Heart left ventricle (tissue), 16 donors: ENCODE results near the gene CLDND1. TPM values are rescaled to one million over a fixed set of nuclear protein-coding genes. Genes with fewer than 3 reads are reported as not detected.

Experiments used
- ATAC-seq, 4 donors: fragments of 200-7000 bp; cut with Tn5 transposase; one replicate each; pipeline ENCODE4 v1.9.1; 2020 to 2022; ENCODE audit warnings: moderate library complexity in 4 of 4, mild to moderate bottlenecking in 3 of 4, moderate number of reproducible peaks in 1 of 4
- DNase-seq, 5 donors: peaks; one replicate each; pipeline ENCODE4 v3.0.0-alpha.2; 2020
- H3K27ac ChIP-seq, 12 donors: fragments of 200-600 bp; sonication (generic) in 4 of 12; one replicate each; pipeline versions ENCODE4 v1.5.0 to v1.8.0; 2016 to 2022; ENCODE audit warnings: mild to moderate bottlenecking in 2 of 12
- H3K27me3 ChIP-seq, 9 donors: fragments of 200-600 bp; sonication (generic) in 2 of 9; one replicate each; pipeline versions ENCODE4 v1.5.1 to v1.8.0; 2016 to 2022; ENCODE audit warnings: mild to moderate bottlenecking in 3 of 9
- H3K36me3 ChIP-seq, 9 donors: fragments of 200-600 bp; sonication (generic) in 2 of 9; one replicate each; pipeline versions ENCODE4 v1.5.0 to v1.8.0; 2018 to 2022; ENCODE audit warnings: mild to moderate bottlenecking in 2 of 9
- H3K4me1 ChIP-seq, 12 donors: fragments of 200-600 bp; sonication (generic) in 4 of 12; one replicate each; pipeline versions ENCODE4 v1.5.0 to v1.8.0; 2016 to 2022; ENCODE audit warnings: mild to moderate bottlenecking in 3 of 12
- H3K4me3 ChIP-seq, 12 donors: fragments of 200-600 bp; sonication (generic) in 4 of 12; one replicate each; pipeline versions ENCODE4 v1.5.0 to v1.8.0; 2017 to 2022; ENCODE audit warnings: mild to moderate bottlenecking in 9 of 12, moderate library complexity in 4 of 12
- H3K9me3 ChIP-seq, 12 donors: fragments of 200-600 bp; sonication (generic) in 4 of 12; one replicate each; pipeline versions ENCODE4 v1.5.0 to v1.8.0; 2016 to 2022; ENCODE audit warnings: mild to moderate bottlenecking in 1 of 12
- CTCF ChIP-seq, 12 donors: fragments of 200-600 bp; sonication (generic) in 4 of 12; IDR thresholded peaks; one replicate each; pipeline versions ENCODE4 v1.5.0 to v1.8.0; 2018 to 2022; ENCODE audit warnings: antibody characterized with exemption in 12 of 12, mild to moderate bottlenecking in 5 of 12
- POLR2A ChIP-seq, 2 donors: fragments of 450-650 bp; IDR thresholded peaks; one replicate each; pipeline ENCODE4 v1.6.1; 2017; ENCODE audit warnings: antibody characterized with exemption in 2 of 2, mild to moderate bottlenecking in 2 of 2, moderate library complexity in 2 of 2
- WGBS, 4 donors: extraction: QIAGEN DNeasy Blood & Tissue Kit in 2 of 4; methylation state at CpG; one replicate each; pipeline versions ENCODE4 v1.1.5 to v1.1.7; 2013 to 2018; 5-methylcytosine and 5-hydroxymethylcytosine counted together
- intact Hi-C, 10 donors: fragments of 100-400 bp; cut with DNase I; formaldehyde crosslinking; loops; one replicate each; pipeline versions ENCODE4 v1.11.1 to v1.14.2; 2022
- polyA plus RNA-seq, 2 donors: library from polyadenylated mRNA; stranded (reverse); fragments of 200-250 nt; gene quantifications; one replicate each; pipeline ENCODE4 v1.2.3, GENCODE V29; 2013
- total RNA-seq, 9 donors: library from RNA; depleted of rRNA in 2 of 9; stranded (reverse); fragments of >200 nt in 2 of 9; fragmentation: NEBNext Ultra II Directional in 3 of 9; extraction: Animal tissue kit (Norgen Biotek cat#: 25700) in 3 of 9; gene quantifications; one replicate each; pipeline versions ENCODE4 v1.1.0 to v1.2.4, GENCODE V29; 2016 to 2023
- donor health status: ischemic (EF 13 %, LVEDD 7.1; RV severe dilation, severe dysfunction).
- donor health status: healthy with polysubstance abuse.
- donor health status: DM: no; HTN: yes; CAD: no.
- donor health status: DM: no; HTN: no; CAD: no.
- donor health status: ischemic (EF 25% LVEDD 6.9; RV normal size, moderate dysfunction).
- donor health status: ischemic (EF 25% LVEDD 5.7; RV mildly dilated, moderate dysfunction).
- donor health status: healthy.
- donor health status: DM: yes; HTN: yes; CAD: no.
- donor health status: ischemic (EF 35%, LVEDD 5.7; RV mildly dilated, moderate dysfunction).
- donor health status: nonischemic (EF 11% LVEDD 7.7; RV severe dilation, severe dysfunction).
- donor health status: DM: yes; HTN: yes; CAD: no.
- donor health status: PGD.
- donor health status: ischemic (EF 29% LVEDD 5.4; RV normal size, mild dysfunction).
- donor health status: nonischemic (EF 23%, LVEDD 6.1; RV moderate dilation, normal function).

CLDND1 gene
- total and polyA plus RNA-seq, 11 donors, result 55.0 to 155 (median 77.0) TPM

- Histone ChIP-seq H3K27ac (no peak overlapping the region), H3K4me1 (no peaks in the 10 kb centered on the region), H3K9me3 (no peaks in the 10 kb centered on the region), H3K4me3 (no peak overlapping the region), H3K36me3 (peaks cover 0 to 7% (median 0%) of the 10 kb centered on the region in 9 donors), H3K27me3 (no peaks in the 10 kb centered on the region)
- DNase-seq (no peak), ATAC-seq (no peak)
- no peak for TF ChIP-seq POLR2A (IDR thresholded peaks at IDR 0.05)
- TF ChIP-seq CTCF (IDR thresholded peaks at IDR 0.05), result no peak
- WGBS, 4 donors, result 89 to 95% (median 92%) methylated on average over 5 of the region's 5 CpGs
- intact Hi-C loops, result no loop called here
Measured at GRCh38 chr3:98501863-98502576, 20.7 kb downstream of the CLDND1 start.

- intact Hi-C loops, result no loop called here
- Histone ChIP-seq H3K9me3 (no peaks in the 10 kb centered on the region), H3K27ac (no peak overlapping the region), H3K4me3 (no peak overlapping the region), H3K27me3 (no peaks in the 10 kb centered on the region), H3K36me3 (peaks cover 0 to 7% (median 0%) of the 10 kb centered on the region in 9 donors), H3K4me1 (no peaks in the 10 kb centered on the region)
- no peak for DNase-seq
- TF ChIP-seq CTCF (IDR thresholded peaks at IDR 0.05) (no peak), POLR2A (IDR thresholded peaks at IDR 0.05) (no peak)
- ATAC-seq, result no peak
- 66 to 76% (median 70%) methylated on average over 4 of the region's 4 CpGs for WGBS, 4 donors
Measured at GRCh38 chr3:98501270-98501669, 21.4 kb downstream of the CLDND1 start.

DNA sequence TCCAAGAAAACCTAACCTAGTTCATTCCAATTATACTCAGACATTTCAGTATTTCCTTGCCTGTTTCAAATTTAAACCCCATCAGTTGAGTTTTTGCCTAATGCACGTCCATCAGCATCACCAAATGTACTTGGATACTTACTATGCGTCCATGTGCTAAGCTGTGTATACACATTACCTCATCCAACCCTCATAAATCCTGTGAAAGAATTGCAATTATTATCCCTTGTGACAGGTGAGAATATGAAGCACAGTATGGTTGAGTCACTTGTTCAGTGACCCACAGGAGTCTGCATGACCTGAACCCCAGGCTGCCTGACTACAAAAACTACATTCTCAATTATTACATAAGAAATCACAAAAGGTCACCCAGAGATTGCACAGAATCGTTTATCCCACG is 22.7 kb downstream of the CLDND1 start:
- H3K36me3 ChIP-seq, result peaks cover 0 to 7% (median 0%) of the 10 kb centered on the region in 9 donors
- H3K4me3 ChIP-seq, result no peak overlapping the region
- TF ChIP-seq POLR2A (IDR thresholded peaks at IDR 0.05) (no peak), CTCF (IDR thresholded peaks at IDR 0.05) (no peak)
- ATAC-seq (no peak), DNase-seq (no peak)
- no peaks in the 10 kb centered on the region for H3K9me3 ChIP-seq
- intact Hi-C loops, result no loop called here
- no peaks in the 10 kb centered on the region for H3K4me1 ChIP-seq
- no peak overlapping the region for H3K27ac ChIP-seq
- H3K27me3 ChIP-seq, result no peaks in the 10 kb centered on the region
- WGBS, 4 donors, result 88 to 94% (median 91%) methylated on average over 4 of the region's 4 CpGs

- no peak for ATAC-seq
- no peaks in the 10 kb centered on the region for H3K4me1 ChIP-seq
- intact Hi-C loops, result no loop called here
- no peaks in the 10 kb centered on the region for H3K36me3 ChIP-seq
- no peaks in the 10 kb centered on the region for H3K9me3 ChIP-seq
- H3K4me3 ChIP-seq, result no peak within 1 kb of the TSS
- H3K27me3 ChIP-seq, result no peaks in the 10 kb centered on the region
- WGBS, 4 donors, result 75 to 93% (median 85%) methylated on average over 2 of the region's 2 CpGs
- H3K27ac ChIP-seq, result no peak within 1 kb of the TSS
- TF ChIP-seq CTCF (IDR thresholded peaks at IDR 0.05) (no peak), POLR2A (IDR thresholded peaks at IDR 0.05) (no peak)
- no peak for DNase-seq
Measured at GRCh38 chr3:98497381-98497780, 25.3 kb downstream of the CLDND1 start, which contains the start of gene OR5K2. TSS of gene OR5K2 (plus strand) at chr3:98497681. CDS start at chr3:98497681, 0 bp downstream.
